Activated CD8-positive, alpha-beta memory T cell treated with anti-CD3 and anti-CD28 coated beads for 36 hours (primary cell): ENCODE data around the gene KCNS3. TPM values are rescaled to one million over a fixed set of nuclear protein-coding genes. Genes with fewer than 3 reads are reported as not detected.
"Not testable (repeated sequence)": the region's sequence is repeated elsewhere in the genome, so short reads cannot be mapped to it uniquely, and the experiment has no call there.

Source experiments
- CTCF ChIA-PET: fragments of 350-600 bp; sonication (Branson Sonifier 250); formaldehyde crosslinking; loops from one replicate; lab custom pipeline; 2021; ENCODE audit warnings: antibody characterized with exemption; lab: Charles Lee
- POLR2A ChIA-PET: fragments of 350-600 bp; sonication (Branson Sonifier 250); formaldehyde crosslinking; loops from one replicate; lab custom pipeline; 2021; ENCODE audit warnings: antibody characterized with exemption; lab: Charles Lee
- total RNA-seq, 2 experiments: library from RNA; stranded (reverse); gene quantifications; one replicate each; pipeline ENCODE4 v1.2.3, GENCODE V29; 2021

The KCNS3 gene
- total RNA-seq, 2 experiments from 2014 or later = not detected

DNA sequence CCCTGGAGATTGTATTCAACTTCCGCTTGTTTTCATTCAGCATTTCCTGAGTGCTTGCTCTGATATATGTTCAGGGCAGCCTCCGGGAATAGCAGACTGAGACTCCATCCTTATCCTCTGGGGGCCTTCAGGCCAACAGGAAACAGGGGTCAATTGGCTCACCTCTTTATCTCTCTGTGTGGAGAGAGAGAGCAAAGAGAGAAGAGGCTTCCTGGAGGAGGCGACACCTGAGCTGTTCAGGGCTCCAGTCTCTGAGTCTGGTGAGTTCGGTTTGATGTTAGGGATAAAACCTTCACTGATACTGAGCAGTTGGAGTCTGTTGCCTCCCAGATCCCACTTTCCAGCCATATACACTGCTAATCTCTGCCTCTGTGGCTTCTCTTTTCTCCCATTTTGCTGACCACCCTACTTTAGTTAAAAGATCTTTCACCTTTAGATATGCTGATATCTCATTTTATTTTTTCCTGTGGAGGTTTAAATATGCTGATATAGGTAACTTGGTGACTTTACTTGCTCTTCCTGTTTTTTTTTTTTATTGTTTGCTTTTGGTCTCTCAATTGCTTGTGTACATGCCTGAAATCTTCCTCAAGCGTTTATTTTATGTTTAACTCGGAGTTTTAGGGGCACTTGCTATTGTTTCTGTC lies 56.9 kb downstream of the KCNS3 start:
- ChIA-PET POLR2A (no interaction called here), CTCF (no interaction called here)

- ChIA-PET POLR2A (no interaction called here), CTCF (no interaction called here)
These were observed 58.1 kb downstream of the KCNS3 start for GRCh38 chr2:17936599-17936998.

DNA sequence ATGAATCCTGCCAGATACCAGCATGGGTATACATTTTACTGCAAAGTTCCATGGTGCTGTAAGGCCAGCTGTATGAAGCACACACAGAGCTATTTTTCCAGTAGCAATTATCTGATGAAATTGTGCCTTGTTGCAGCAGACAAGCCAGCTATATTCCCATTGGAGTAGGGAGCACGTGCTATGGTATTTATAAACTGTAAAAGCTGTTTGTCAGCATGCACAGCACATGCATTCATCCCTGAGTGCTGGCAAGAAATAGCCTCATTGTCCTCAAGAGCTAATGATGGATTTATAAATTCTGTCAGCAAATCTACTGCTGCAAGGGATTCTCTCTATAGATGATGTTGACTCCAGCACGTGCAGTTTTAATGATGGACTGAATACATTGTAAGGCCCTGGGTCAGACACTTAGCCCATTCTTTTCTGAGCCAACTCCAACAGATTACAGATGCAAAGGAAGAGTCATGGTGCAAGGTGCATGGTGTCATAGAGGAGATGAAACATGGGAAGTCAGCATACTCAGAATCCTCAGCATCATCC lies 61.7 kb downstream of the KCNS3 start:
- ChIA-PET POLR2A (no interaction called here), CTCF (no interaction called here)

- ChIA-PET CTCF (no interaction called here), POLR2A (no interaction called here)
These were observed 65.0 kb downstream of the KCNS3 start for GRCh38 chr2:17943444-17943843.

- CTCF ChIA-PET = no interaction called here
- POLR2A ChIA-PET = no interaction called here
These were observed 68.6 kb downstream of the KCNS3 start for GRCh38 chr2:17947113-17947512.

- ChIA-PET CTCF (no interaction called here), POLR2A (no interaction called here)
These were observed 71.5 kb downstream of the KCNS3 start for GRCh38 chr2:17950006-17950405.

DNA sequence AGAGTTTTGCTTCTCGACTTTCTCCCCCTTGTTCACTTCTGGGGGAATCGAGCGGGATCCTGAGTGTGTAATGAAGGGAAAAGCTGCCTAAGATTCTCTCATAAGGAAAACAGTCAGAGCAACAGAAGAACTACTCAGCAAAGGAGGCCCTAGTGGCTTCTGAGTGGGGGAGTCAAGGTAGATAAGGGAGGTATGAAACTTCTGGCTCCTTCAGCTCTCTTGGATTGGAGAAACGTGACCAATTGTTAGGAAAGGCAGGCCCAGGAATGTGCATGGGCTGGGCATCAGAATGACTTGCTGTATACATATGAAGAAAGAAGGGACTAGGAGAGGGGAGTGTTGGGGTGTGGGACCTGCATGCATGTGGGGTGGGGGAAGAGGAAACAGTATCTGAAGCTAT lies 73.1 kb downstream of the KCNS3 start:
- POLR2A ChIA-PET = no interaction called here
- CTCF ChIA-PET = no interaction called here

DNA sequence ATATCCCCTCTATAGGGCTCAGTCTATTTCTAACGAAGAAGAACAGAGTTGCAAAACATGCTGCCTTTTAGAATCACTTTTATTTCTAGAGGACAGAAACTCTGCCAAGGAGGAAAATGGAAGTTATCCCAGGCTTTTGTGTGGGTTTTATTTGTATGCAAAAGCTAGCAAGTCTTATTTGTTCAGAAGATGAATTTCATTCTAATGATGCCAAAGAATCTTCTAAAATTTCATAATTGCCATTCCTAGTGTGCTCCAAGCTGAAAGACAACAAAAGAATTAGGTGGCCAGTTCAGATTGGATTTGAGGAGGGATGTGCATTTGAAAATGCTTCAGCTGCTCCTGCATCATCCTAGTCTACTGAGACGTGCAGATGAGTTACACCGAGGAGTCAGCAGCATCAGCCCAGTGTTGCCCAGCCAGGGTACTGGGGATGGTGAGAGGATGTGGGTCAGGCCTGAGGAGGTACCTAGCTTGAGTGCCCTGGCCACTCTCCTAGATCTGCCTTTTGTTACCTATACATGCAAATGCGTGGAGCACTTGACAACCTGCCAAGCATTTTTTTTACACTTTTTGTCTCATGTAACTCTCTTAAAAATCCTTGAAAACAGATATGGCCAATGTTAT lies 80.1 kb downstream of the KCNS3 start:
- POLR2A ChIA-PET = no interaction called here

GRCh38 chr2:17959356-17959755 lies 80.9 kb downstream of the KCNS3 start:
- ChIA-PET POLR2A (no interaction called here), CTCF (no interaction called here)

More for the DNA sequence above, 80.1 kb downstream of the KCNS3 start:
- CTCF ChIA-PET = no interaction called here

- ChIA-PET POLR2A (no interaction called here), CTCF (no interaction called here)
These were observed 81.4 kb downstream of the KCNS3 start for GRCh38 chr2:17959833-17960232.

DNA sequence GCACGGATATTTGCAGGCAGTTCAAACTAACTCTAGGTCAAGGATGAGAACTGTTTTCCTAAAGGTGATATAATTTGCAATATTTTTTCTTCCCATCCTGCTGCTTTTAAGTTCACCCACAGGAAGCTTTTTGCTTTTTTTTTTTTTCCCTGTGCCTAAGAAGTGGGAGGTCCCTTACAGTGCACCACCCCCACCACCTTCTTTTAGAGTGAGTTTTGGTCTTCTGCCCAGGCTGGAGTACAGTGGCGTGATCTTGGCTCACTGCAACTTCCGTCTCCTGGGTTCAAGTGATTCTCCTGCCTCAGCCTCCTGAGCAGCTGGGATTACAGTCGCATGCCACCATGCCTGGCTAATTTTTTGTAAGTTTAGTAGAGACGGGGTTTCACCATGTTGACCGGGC lies 82.5 kb downstream of the KCNS3 start:
- CTCF ChIA-PET = no interaction called here
- POLR2A ChIA-PET = no interaction called here

GRCh38 chr2:17961789-17962188 lies 83.3 kb downstream of the KCNS3 start:
- ChIA-PET POLR2A (no interaction called here), CTCF (no interaction called here)

- ChIA-PET POLR2A (no interaction called here), CTCF (no interaction called here)
These were observed 84.4 kb downstream of the KCNS3 start for GRCh38 chr2:17962876-17963275.

- CTCF ChIA-PET, POLR2A ChIA-PET: not testable (repeated sequence)
These were observed 85.1 kb downstream of the KCNS3 start for GRCh38 chr2:17963571-17963970.

GRCh38 chr2:17965196-17965595 lies 86.7 kb downstream of the KCNS3 start:
- CTCF ChIA-PET = no interaction called here
- POLR2A ChIA-PET = no interaction called here

- POLR2A ChIA-PET = no interaction called here
- CTCF ChIA-PET = no interaction called here
These were observed 88.3 kb downstream of the KCNS3 start for GRCh38 chr2:17966798-17967197.

DNA sequence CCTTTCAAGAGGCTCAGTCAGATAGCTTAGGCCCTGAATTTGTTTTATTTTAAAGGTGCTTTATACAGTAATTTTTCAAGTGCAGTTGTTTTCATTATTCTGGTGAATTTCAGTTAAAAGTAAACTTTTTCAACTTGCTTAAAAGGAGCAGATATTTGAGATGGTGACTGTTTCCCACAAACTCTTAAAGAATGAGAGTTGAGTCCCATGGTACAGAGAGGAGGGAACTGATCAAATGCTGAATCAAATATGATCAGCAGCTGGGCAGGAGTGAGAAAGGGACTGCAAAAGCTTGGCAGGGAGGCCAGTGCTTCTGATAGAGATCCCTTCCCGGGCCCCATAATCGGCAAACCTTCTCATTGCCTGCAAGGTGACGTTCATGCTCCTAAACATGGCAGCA lies 91.2 kb downstream of the KCNS3 start:
- POLR2A ChIA-PET = no interaction called here

GRCh38 chr2:17971531-17972125 lies 93.2 kb downstream of the KCNS3 start:
- ChIA-PET POLR2A (no interaction called here), CTCF (no interaction called here)

More for the DNA sequence above, 91.2 kb downstream of the KCNS3 start:
- CTCF ChIA-PET = interaction anchor here (0.6 kb wide), 1 partner anchor 239 kb away, joined by 5 read pairs; no protein-coding TSS in a partner anchor

GRCh38 chr2:17972991-17973390 lies 94.5 kb downstream of the KCNS3 start:
- ChIA-PET POLR2A (no interaction called here), CTCF (no interaction called here)

- CTCF ChIA-PET = no interaction called here
- POLR2A ChIA-PET = no interaction called here
These were observed 96.9 kb downstream of the KCNS3 start for GRCh38 chr2:17975401-17975800.
